Fibroblast of skin of left biceps (primary cell): ENCODE results near the gene RAB6B.

ENCODE experiments used
- DNase-seq, 2 experiments: peaks; one replicate each; pipeline ENCODE4 v3.0.0-alpha.2; 2013; ENCODE audit warnings: low read depth in 2 of 2

Gene RAB6B

GRCh38 chr3:133857767-133858166 is 37.9 kb downstream of the RAB6B start:
- no peak for DNase-seq

GRCh38 chr3:133856316-133856715 is 39.4 kb downstream of the RAB6B start:
- DNase-seq = no peak

- no peak for DNase-seq
These were observed 39.9 kb downstream of the RAB6B start for GRCh38 chr3:133855772-133856171.

GRCh38 chr3:133855002-133855370 is 40.7 kb downstream of the RAB6B start:
- no peak for DNase-seq

GRCh38 chr3:133854264-133855001 is 41.2 kb downstream of the RAB6B start:
- DNase-seq = no peak

- no peak for DNase-seq
These were observed 41.8 kb downstream of the RAB6B start for GRCh38 chr3:133853925-133854227.

GRCh38 chr3:133853063-133853924 is 42.4 kb downstream of the RAB6B start:
- no peak for DNase-seq

GRCh38 chr3:133851931-133852330 is 43.8 kb downstream of the RAB6B start:
- no peak for DNase-seq

GRCh38 chr3:133851266-133851906 is 44.3 kb downstream of the RAB6B start:
- no peak for DNase-seq

- DNase-seq = no peak
These were observed 45.6 kb downstream of the RAB6B start for GRCh38 chr3:133850034-133850433.

- DNase-seq = no peak
These were observed 46.3 kb downstream of the RAB6B start for GRCh38 chr3:133849346-133849745.

GRCh38 chr3:133845127-133845526 is 50.6 kb downstream of the RAB6B start:
- no peak for DNase-seq

GRCh38 chr3:133843634-133844033 is 52.0 kb downstream of the RAB6B start:
- no peak for DNase-seq

GRCh38 chr3:133842158-133842557 is 53.5 kb downstream of the RAB6B start:
- DNase-seq = no peak

GRCh38 chr3:133841196-133841595 is 54.5 kb downstream of the RAB6B start:
- no peak for DNase-seq

GRCh38 chr3:133840767-133841166 is 54.9 kb downstream of the RAB6B start:
- DNase-seq = no peak

- DNase-seq = no peak
These were observed 55.5 kb downstream of the RAB6B start for GRCh38 chr3:133840055-133840737.

- DNase-seq = no peak
These were observed 56.5 kb downstream of the RAB6B start for GRCh38 chr3:133838916-133839800.

GRCh38 chr3:133838296-133838789 is 57.3 kb downstream of the RAB6B start:
- DNase-seq = no peak

GRCh38 chr3:133837487-133838295 is 58.0 kb downstream of the RAB6B start:
- DNase-seq = no peak
